Hypothalamus (tissue), 51 donors: Measurements from ENCODE around the gene MOGAT3.
A peak's percentile ranks its signal among the peaks of the same experiment; 100 is the strongest.

Experiments used
- DNase-seq, 51 donors: peaks; one replicate each; lab custom pipeline; 2025; lab: John Stamatoyannopoulos, UW

MOGAT3 gene

DNA sequence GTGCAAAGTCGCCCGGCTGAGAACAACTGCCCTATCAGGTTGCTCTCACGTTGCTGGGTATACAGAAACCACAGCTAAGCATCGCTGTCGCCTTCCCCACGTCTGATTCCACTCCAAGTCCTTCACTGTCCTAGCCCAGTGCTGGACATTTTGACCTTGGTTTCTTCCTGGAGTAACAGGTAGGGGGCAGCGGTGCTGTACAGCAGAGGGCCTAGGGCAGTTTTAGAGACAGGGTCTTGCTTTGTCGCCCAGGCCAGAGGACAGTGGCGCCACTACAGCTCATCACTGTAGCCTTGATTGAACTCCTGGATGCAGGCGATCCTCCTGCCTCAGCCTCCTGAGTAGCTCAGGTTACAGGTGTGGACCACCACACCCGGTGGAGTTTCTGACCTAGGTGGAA is 34.2 kb upstream of the MOGAT3 start:
- DNase-seq = peak in 3 of 51 donors; percentile 6 to 13 (median 9)

DNA sequence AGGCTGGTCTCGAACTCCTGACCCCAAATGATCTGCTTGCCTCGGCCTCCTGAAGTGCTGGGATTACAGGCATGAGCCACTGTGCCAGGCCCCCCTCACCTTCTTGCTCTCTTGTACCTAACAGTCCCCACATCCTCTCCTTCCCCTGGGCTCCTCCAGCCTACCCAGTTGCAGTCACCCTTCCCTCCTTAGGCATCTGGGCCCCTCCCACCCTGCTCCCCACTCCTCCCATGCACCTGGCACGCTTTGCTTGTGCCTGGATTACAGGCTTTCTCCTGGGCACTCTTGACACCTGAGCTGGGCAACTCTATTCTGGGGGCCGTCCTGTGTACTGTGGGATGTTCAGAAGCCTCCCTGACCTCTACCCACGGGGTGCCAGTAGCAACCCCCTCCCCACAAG is 33.8 kb upstream of the MOGAT3 start:
- DNase-seq = no peak

DNA sequence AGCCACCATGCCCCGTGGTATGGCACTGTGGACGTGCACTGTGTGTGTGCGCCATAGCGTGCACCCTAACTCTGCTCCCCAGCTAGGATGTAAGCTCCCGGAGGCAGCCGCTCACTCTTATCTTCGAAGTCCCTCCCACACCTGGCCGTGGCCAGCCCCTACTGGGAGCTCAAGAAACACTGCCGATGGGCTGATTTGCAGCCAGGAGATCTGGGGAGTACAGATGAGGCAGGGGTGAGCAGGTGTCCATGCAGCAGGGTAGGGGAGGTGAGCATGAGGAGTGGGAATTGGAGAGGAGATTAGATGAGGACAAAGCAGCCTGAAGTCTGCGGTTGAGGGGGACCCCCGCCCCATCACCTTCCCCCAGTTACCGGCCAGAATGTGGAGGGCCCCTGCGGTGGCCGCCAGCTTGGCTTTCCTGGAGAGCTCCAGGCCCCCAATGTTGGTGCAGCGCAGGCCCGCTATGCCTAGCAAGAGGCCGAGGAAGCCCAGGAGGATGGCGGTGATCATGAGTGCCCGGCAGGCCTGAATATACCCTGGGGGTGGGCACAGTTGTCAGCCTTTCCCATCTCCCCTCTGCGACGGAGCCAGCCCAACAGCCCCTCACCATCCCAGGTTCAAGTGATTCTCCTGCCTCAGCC is 33.2 kb upstream of the MOGAT3 start:
- DNase-seq = no peak

DNA sequence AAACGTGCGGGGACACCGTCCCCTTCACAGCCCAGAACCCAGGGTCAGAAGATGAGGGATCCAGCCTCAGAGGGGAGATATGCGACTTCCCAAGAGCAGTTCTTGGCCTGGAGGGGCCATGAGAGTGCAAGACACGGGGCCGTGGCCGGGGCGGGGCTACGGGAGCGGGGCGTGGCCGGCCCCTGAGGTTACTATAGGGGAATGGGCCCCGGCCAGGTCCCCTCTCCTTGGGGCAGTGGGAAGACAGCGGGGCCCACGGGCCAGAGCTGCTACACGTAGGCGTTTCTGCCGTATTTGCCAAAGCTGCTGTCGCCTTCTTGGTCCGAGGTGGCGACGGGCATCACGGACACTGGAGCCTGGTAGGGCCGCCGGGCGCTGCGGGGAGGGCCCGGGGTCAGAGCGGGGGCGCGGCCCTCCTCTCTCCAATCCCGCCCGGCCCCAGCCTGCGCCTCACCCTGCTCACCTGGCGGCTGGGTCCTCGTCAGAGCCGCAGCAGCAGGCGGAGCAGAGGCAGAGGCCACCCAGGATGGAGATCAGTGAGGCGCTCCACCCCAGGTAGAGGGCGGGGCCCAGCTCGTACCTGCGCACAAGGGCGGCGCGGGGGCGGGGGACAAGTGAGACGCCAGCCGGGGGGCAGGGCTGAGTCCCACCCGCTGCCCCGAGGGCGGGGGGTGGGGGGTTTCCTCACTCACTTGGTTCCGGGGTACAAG is 31.5 kb upstream of the MOGAT3 start:
- peak in 8 of 51 donors; percentile 6 to 54 (median 19) for DNase-seq

DNA sequence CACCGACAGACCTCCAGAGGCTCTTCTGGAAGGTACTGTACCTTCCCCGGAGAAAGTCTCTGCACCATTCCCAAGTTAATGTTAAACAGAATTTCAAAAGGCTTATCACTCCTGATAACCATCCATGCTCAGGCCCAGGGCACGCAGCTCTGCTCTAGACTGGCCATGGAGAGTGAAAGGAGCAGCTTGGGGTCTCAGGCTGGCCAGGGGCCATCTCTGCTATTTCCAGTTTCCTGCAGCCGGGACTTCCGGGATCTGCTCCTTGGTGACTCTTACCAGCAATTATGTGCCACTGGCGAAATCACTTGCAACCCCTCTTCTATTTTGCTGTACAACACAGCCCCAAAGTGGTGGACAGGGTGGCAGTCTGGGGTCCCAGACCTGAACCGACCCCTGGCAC is 30.8 kb upstream of the MOGAT3 start:
- DNase-seq = no peak

DNA sequence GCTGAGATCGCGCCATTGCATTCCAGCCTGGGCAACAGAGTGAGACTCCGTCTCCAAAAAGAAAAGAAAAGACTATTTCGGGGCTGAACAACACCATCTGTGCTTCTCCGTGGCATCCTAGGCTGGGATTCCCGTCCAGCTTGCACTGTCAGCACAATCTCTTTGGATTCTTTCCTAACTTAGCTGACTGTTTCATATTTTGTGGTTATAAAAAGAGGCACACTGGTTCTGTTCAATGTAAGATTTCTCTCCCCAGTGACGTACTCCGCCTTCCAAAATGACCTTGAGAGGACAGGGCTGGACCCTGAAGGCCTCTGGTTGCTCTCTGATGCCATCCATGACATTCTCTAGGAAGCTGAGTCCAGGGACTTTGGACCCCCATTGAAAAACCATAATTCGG is 25.9 kb upstream of the MOGAT3 start:
- DNase-seq = no peak

DNA sequence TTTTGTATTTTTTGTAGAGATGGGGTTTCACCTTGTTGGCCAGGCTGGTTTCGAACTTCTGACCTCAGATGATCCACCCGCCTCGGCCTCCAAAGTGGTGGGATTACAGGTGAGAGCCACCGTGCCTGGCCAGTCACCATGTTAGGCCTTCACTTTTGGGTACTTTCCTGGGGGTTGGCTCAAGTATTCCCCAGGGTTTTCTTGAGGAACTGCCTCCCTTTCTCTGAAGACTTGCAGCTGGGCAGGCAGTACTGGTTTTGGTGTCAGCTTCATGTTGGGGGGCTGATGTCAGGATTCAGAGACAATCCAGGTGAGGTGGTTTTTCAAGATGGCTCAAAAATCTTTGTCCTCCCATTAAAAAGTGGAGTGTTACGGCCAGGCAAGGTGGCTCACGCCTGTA is 24.8 kb upstream of the MOGAT3 start:
- DNase-seq = no peak

DNA sequence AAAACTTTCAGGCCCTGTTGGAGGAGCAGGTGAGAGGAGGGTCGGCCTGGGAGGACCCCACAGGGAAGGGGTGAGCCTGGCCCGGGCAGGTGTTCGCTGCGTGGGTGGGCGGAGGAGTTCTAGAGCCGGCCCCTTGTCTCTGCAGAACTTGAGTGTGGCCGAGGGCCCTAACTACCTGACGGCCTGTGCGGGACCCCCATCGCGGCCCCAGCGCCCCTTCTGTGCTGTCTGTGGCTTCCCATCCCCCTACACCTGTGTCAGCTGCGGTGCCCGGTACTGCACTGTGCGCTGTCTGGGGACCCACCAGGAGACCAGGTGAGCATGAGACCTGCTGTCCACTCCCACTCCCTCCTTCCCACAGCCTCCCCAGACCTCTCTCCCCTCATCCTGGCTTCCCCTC is 22.7 kb upstream of the MOGAT3 start:
- no peak for DNase-seq

DNA sequence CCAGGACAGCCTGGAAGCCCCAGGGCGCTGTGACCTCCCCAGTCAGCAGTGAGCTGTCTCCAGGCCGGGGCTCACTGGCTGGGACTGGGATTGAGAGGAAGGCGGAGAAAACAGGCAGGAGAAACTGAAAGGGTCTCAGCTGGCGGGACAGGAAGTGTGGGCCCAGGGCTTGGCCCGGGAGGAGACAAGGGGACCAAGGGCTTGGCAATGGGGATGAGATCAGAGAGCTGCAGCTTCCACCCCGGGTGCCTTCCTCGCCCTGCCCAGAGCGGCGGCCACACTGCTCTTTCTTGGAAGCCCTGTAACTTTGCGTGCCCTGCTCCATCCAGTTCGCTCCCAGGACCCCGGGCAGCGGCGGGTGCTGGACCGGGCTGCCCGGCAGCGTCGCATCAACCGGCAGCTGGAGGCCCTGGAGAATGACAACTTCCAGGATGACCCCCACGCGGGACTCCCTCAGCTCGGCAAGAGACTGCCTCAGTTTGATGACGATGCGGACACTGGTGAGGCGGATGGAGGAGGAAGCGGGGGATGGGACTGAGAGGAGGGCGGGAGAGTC is 21.5 kb upstream of the MOGAT3 start:
- no peak for DNase-seq

DNA sequence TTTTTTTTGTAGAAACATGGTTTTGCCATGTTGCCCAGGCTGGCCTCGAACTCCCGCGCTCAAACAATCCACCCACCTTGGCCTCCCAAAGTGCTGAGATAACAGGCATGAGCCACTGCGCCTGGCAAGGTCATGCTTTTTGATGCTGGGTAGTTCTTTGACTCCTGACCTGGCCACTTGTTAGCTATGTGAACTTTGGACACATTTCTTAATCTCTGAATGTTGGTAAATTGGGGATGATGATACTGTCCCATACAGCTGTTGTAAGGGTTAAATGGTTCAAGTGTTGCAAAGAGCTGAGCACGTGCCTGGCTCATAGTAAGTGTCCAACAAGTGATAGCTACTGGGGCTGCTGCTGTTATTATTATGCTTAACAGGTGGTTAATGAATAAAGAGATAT is 19.5 kb upstream of the MOGAT3 start:
- no peak for DNase-seq

DNA sequence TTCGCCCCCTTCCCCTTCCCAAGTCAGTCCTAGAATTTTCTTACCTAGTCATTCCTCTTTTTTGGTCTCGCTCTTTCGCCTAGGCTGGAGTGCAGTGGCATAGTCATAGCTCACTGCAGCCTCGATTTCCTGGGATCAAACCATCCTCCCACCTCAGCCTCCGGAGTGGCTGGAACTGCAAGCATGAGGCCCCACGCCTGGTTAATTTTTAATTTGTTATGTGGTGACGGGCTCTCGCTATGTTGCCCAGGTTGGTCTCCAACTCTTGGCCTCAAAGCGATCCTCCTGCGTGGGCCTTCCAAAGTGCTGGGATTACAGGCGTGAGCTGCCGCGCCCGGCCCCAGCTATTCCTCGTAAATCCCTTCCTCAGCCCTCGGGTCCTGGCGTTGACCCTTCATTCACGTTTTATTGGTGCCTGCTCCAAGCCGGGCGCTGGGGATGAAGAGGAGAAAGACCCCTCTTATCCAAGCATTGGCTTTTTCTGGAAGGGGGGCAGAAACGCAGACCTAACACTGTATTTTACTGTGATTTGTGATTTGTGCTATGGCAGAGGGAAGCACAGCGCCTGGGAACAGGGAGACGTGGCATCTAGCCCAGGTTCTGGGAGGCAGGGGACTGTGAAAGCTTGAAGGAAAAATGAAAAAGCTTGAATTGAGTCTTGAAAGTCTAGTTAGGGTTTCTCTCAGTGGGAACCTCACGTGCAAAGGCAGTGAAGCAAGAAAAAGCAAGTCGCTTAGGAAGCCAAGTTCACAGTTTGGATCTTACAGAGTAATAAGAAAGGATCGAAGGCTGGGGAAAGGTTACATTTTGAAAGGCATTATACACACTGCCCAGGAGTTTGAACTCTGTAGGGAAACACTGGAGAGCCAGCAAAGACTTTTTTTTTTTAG is 17.6 kb upstream of the MOGAT3 start:
- DNase-seq = no peak

DNA sequence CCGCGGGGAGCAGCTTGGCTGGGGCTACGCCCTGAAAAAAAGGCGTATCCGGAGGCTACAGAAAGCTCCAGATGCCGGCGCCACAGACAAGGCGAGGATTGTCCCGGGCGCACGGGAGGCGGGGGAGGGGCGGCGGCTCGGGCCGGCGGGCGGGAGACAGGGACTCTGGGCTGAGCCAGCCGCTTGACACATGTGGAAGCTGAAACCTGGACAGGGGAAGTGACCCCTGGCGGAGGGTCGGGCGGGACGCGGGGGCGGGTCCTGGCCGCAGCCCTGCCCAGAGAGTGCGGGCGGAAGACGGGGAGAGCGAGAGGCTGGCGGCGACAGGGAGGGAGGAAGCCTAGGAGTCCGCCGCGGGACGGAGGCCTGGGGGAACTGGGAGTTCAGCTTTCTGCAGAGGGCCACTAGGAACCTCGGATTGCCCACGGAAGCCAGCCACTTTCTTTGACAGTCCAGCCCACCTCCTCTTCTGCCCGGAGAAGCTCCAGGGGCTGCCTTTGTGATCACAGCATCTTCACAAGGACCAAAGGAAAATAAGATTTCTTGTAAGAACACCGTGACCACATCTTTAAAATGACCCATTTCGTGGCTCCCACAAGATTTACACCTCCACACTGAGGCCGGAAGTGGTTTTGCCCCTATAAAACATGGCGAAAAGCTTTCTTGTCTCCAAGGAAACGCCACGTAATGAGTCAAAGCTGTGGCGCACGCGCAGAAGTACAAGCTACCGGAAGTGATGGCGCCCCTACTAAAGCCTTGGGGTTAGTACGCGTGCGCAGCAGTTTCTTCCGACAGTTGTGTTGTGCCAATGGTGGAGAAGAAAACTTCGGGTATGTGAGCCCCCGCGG is 16.8 kb upstream of the MOGAT3 start, which contains the start of the genes PLOD3 and ZNHIT1:
TSS of gene PLOD3 (minus strand) at position 194 of the 848 bp plus-strand sequence. CDS start 307 bp downstream, outside the sequence.
TSS of gene ZNHIT1 (plus strand) at position 778 of the 848 bp plus-strand sequence. CDS start at position 809, 31 bp downstream.
- peak; percentile 57 to 98 (median 89) for DNase-seq

DNA sequence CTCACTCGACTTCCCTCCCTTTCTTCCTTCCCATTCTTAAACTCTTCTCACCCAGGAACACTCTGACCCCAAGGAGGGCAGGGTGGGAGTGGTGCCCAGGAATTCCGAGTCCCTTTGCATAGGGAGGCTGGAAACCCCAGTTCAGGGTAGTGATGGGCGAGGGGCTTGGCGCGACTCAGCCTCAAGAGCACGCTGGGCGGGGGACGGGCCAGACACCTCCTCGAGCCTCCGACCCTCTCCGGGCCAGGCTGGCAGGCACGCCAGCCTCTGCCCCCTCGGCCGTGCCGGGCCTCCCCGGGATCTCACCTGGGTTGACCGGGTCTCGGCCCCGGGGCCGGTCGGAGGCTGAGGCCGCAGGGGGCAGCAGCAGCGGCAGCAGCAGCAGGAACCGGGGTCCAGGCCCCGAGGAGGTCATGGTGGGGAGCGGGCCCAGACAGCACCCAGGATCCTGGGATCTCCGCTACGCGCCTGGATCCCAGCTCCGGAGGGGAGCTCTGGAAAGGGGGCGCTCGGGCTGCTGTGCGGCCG is 16.1 kb upstream of the MOGAT3 start:
- peak in 7 of 51 donors; percentile 16 to 63 (median 38) for DNase-seq

DNA sequence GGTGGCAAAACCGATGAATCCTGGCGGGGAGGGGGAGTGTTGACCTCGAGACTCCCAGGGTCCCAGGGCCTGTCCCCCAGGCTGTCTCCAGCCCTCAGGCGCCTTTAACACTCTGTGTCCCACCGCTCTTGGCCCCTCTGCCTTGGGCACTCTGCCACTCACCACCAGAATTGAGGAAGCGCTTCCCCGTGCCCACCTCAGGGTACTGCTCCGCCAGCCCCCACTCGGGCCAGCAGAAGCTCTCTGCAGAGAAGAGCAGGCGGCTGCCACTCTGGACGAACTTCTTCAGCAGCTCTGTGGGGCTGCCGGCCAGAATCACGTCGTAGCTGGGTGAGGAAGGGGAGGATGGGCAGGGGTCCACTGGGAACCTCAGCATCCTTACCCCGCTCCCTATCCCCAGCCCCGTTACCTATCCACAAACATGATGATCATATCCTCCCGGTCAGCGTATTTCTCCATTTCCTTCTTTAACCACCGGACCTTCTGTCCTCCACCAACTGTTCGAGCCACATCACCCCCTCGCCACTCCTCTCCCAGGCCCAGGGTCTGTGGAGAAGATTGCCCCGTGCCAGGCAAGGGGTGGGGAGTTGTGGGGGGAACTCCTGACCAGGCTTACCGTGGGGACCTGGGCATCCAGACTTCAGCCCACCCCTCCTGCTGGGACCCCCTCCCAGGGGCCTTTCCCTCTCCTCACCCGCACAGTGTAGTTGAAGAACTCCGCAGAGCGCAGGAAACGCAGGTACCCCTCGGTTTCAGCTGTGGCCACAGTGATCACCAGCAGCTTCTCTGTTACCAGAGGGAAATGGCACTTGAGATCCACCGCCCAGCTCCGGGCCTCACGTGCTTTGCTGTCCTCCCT is 15.4 kb upstream of the MOGAT3 start:
- peak in 4 of 51 donors; percentile 16 to 39 (median 26) for DNase-seq

DNA sequence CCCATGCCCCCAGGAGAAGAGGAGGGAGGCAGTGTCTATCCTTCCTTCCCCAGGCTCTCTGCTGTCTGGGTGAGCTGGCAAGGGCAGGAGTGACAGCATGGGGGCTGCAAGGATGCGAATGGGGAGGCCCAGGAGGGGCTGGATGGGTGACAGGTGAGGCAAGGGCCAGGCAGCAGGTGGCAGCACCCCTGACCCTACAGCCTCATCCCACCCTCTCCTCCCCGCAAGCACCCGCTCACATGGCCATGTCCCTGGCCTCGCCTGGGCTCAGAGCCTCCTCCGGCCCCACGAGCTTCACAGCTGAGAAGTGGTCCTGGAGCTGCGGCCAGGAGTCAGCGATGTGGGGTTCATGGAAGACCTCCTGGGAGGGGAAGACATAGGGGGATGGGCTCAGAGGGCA is 11.2 kb upstream of the MOGAT3 start:
- no peak for DNase-seq

DNA sequence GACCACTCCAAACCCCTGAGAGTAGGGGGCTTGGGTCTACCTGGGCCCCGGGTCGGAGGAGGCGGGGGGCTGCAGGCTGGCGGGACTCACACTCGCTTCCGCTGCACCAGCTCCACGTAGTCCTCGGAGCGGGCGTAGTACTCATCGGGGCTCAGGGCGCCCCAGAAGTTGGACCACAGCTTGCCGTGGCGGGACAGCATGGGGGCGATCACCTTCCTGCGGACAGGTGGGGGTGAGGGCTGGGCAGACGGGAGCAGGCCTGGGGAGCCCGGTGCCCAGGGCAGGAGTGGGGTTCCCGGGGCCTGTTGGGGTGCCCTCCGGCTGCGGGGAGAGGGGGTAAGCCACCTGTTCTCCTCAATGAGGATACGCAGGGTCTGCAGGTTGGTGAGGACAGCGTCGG is 10.7 kb upstream of the MOGAT3 start:
- DNase-seq = no peak

DNA sequence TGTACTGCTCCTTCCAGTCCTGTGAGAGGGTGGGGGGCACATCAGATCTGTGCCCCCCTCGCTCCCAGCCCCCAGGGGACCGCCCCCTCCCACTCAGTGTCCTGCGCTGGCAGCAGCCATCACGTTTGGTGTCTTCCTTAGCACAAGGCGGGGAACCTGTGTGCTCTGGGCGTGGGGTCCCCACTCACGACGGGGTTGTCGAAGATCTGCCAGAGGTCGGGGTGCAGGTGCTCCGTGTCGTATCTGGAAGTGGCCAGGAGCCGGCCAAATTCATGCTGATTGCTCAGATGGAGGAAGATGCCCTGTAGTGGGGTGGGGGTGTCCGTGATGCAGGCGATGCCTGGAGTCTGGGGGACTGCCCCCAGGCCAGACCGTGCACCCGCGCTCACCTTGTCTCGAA is 9.3 kb upstream of the MOGAT3 start:
- no peak for DNase-seq

DNA sequence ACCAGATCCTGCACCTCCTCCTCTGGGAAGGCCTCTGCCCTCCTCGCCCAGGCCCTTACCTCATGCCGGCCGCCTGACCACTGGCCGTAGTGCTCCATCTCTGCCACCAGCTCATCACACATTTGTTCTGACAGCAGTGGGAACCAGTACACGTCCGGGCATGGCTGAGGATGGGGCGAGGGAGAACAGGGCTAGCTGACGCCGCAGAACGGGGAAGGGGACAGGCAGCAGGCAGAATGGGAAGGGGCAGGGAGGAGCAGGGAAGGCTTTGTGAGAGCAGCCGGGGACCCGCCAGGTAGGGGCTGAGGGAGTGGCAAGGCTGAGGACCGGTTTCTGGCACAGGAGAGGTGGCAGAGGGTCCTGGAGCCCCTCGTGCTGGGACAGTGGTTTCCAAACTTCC is 8.0 kb upstream of the MOGAT3 start:
- no peak for DNase-seq

DNA sequence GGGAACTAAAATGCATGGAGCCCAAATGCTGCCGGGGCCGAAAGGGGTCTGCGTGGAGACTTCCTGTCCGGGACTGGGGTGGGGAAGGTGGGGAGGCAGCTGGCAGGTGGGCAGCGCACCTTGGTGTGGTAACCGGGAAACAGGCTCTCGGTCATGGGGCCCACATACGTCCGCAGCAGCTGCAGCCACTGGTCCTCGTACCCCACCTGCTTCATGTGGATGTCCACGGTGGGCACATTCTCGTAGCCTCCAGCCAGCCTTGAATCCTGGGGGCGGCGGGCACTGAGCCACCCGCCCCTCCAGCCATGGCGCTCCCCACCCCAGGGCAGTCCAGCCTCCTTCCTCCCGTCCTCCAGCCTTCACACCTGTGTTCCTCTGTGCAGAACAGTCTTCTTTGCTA is 6.6 kb upstream of the MOGAT3 start:
- no peak for DNase-seq
